Measurements from ENCODE around the gene ADIRF.
"Not testable (repeated sequence)": the region's sequence is repeated elsewhere in the genome, so short reads cannot be mapped to it uniquely, and the experiment has no call there.

Gene ADIRF

DNA sequence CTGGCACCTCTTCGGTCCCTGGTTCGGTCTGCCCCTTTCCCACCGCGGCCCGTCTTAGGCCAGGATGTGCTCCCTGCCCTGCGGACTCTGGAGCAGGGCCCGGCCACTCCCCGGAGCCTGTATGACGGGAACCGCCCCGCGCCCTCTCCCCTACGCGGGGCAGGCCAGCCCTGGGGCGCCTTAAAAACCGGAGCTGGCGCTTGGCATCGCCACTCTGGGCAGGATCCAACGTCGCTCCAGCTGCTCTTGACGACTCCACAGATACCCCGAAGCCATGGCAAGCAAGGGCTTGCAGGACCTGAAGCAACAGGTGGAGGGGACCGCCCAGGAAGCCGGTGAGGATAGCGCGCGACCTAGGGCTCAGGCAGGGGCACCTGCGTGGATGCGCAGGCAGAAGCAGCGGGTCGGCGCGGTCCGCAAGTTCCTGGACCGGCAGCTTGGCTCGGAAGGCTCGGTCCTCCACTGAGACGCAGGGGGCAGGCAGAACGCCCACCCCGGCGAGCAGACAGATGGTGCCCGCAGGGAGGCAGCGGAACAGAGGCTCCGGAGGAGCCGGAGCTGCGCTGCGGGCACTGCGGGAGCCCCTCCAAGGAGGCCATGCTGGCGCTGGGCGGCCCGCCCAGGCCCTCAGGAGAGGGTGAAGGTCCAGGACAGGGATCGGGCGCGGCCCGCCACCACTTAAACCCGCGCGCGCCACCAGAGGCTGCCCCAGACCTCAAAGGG is at the start of gene ADIRF:
ADIRF (plus strand) TSS at position 212 of the 723 bp plus-strand sequence; CDS start at position 275, 63 bp downstream.
- DNase-seq (ENCODE audit: low spot score): no peak

GRCh38 chr10:86922553-86922961 is 45.7 kb upstream of the ADIRF start:
- DNase-seq (ENCODE audit: low spot score): no peak

DNA sequence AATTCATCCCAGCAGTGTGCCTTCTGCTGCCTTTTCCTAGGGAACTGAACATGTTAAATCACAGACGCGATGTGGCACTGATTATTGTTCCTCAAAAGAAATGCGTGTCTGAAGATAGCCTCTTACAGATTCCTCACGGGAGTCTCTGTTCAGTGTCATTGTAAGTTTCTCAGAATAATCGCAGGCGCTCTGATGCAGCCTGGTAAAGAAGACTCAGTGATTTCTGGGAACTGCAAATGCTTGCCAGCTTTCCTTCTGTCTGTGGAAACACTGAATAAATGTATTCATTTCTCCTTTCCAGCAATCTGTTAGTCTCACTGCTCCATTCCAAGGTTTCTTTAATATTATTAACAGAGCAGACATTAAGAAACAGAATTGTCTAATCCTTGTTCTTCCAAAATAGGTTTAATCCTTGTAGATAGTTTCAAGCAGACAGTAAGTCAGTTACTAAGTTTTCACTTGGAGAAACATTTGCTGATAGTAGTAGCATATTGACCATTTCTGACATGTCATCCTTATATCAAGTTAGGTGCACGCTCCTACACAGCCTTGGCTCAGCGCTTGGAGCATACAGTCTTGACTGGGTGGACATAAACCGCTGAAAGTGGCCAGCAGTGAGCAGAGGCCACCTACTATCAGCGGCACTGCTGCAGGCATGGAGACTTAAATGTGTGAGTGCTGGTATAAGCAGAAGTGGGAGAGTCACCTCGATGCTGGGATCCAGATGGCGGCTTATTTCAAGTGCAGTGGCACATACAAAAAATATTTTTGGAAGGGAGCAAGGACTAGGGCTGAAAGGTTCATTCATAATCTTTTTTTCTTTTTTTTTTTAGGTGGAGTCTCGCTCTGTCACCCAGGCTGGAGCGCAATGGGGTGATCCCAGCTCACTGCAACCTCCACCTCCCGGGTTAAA is 38.6 kb upstream of the ADIRF start:
- no peak for DNase-seq (ENCODE audit: low spot score)

DNA sequence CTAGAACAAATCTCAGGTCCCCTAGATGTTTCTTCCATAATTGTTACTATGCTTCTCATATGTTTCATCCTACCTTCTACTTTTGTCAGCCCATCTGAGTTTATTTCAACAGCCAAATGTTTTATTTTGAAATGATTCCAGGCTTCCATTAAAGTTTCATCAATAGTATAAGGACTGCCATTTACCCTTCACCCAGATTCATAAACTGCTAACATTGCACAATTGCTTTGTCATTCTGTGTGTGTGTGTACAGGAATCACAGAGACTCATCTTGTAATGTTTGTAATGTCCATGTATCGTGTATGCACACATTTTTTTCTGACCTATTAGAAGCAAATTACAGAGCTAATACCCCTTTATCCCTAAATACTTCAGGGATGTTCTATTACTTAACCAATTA is 36.4 kb upstream of the ADIRF start:
- DNase-seq (ENCODE audit: low spot score): no peak

GRCh38 chr10:86932674-86933073 is 35.6 kb upstream of the ADIRF start:
- DNase-seq (ENCODE audit: low spot score): no peak

DNA sequence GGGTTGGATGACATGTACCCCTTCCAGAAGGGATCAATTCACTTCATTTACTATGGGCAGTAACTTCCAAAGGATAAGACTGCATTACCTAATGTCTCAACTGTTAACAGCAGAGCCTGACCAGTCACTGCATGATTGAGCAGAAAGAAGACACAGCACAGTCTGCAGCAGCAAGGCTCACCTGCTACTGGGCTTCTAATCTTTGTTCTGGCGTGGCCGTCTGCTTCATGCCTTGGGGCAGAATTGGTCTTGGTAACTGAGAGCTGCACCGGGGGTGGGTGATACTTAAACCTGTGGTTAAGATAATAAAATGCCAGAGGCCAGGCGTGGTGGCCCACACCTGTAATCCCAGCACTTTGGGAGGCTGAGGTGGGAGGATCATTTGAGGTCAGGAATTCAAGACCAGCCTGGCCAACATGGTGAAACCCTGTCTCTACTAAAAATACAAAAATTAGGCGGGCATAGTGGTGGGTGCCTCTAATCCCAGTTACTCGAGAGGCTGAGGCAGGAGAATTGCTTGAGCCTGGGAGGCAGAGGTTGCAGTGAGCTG is 34.0 kb upstream of the ADIRF start:
- not testable (repeated sequence) for DNase-seq (ENCODE audit: low spot score)

GRCh38 chr10:86936661-86937501 is 31.4 kb upstream of the ADIRF start:
- DNase-seq (ENCODE audit: low spot score): no peak

- DNase-seq (ENCODE audit: low spot score): no peak
These were observed 30.7 kb upstream of the ADIRF start for GRCh38 chr10:86937502-86938154.

DNA sequence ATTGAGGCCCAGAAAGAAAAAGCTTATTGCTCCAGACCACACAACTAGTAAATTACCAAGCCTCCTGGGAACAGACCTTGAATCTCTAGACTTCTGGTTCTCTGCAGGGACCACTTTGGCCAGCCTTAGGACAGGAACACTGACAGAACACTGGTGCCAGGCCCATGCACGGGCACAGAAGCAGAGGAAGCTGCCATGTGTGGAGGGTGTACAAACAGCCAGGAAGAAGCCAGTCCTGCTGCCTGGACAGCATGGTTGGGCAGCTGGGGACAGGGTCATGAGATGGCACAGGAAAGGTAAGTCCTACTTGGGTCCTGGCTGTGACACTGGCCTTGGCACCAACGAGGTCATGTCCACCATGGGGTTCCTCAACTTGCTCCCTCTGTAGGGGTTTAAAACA is 30.0 kb upstream of the ADIRF start:
- no peak for DNase-seq (ENCODE audit: low spot score)

DNA sequence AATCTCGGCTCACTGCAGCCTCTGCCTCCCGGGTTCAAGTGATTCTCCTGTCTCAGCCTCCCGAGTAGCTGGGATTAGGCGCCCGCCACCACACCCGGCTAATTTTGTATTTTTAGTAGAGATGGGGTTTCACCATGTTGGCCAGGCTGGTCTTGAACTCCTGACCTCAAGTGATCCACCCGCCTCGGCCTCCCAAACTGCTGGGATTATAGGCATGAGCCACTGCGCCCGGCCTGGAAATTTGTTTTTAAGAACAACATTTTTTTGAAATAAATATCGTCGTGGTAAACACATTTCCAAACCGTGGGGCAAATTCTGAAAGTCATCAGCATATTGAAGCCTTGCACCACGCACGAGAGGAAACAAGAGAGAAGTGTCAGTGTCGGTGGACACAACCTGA is 28.2 kb upstream of the ADIRF start:
- not testable (repeated sequence) for DNase-seq (ENCODE audit: low spot score)

- DNase-seq (ENCODE audit: low spot score): no peak
These were observed 27.6 kb upstream of the ADIRF start for GRCh38 chr10:86940677-86941076.

DNA sequence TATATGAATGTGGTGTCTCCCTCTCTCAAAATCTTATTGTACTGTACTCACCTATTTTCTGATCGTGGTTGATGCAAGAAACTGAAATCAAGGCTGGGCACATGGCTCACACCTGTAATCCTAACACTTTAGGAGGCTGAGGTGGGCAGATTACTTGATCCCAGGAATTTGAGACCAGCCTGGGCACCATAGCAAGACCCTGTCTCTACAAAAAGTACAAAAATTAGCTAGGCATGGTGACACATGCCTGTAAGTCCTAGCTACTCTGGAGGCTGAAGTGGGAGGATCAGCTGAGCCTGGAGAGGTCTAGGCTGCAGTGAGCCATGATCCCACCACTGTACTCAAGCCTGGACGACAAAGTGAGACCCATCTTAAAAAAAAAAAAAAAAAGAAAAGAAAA is 26.9 kb upstream of the ADIRF start:
- no peak for DNase-seq (ENCODE audit: low spot score)

GRCh38 chr10:86941991-86942421 is 26.3 kb upstream of the ADIRF start:
- no peak for DNase-seq (ENCODE audit: low spot score)

DNA sequence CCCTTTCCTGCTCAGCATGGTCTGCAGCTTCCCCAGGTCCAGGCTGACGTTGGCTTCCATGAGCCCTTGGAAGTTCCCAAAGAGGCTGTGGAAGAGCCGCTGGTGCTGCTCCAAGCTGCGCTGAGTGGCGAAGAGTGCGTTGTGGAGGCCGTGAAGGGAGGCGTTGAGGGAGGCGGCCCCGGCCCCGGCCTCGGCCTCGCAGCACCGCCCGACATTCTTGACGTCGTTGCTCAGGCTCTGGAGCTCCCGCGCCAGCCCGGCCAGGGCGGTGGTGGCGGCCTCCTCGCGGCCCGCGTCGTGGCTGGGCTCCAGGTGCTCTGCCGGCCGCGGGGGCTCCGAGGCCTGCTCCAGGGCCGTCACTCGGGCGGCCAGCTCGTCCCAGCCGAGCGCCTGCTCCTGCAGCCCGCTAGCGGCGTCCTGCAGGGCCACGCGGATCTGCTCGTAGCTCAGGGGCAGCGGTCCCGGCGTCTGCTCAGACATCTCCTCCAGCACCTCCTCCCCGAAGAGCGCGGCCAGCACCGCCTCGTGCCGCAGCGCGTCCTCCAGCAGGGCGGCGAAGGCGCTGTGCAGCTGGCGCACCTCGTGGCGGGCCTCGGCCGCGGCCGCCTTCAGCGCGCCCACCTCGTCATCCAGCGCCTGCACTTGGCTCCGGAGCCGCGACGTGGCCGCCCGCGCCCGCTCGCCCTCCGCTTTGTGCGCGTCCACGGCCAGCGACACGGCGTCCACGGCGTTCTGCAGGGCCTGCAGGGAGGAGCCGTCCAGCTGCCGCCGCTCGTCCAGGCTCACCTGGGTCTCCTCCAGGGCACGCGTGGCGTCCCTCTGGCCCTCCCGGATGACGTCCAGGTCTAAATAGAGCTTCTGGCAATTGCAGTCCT is 25.6 kb upstream of the ADIRF start:
- DNase-seq (ENCODE audit: low spot score): no peak

DNA sequence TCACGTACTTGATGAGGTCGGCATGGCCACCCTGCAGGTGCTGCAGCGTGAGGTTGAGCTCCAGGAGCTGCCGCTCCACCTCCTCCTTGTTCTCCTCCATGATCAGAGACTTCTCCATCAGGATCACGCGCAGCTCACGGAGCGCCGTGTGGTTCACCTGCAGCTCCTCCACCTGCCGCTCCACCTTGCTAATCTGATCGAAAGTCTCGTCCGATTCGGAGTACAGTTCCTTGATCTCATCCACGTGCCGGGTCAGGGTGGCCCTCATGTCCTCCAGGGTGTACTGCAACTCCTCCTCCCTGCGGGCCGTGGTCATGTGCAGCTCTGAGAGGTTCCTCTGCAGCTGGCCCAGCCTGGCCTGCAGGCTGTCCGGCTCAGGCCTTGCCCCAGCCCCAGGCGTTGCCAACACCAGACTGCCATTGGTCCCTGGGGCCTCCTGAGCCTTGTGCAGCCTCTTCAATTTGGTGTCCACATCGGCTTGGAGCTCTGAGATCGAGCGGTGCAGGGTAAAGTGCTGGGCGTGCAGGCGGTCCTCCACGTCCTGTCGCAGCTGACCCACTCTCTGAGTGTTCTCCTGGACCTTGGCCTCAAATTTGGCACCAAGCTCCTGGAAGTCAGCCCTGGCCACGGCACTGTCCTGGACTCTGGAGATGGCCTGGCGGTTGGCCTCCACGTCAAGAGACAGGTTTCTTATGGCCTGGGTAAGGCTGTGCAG is 24.8 kb upstream of the ADIRF start:
- DNase-seq (ENCODE audit: low spot score): no peak

DNA sequence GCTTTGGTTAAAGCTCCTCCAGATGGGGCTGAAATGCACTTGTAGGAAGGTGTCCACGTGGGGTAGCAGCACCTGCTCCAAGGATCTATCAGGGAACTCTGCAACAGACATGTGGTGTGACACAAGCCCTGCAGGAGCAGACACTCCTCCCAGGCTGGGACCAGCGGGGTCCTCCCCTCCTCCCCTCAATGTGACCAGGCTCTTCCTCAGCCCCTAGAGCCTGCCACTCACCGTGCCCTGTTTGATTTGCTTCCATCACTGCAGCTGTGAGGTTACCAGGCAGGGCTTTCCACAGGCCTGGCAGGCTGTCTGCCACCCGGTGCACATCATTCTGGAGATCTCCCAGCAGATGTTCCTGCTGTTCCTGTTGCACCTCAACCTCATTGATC is 24.3 kb upstream of the ADIRF start:
- DNase-seq (ENCODE audit: low spot score): no peak

- no peak for DNase-seq (ENCODE audit: low spot score)
These were observed 23.8 kb upstream of the ADIRF start for GRCh38 chr10:86944471-86944870.

- no peak for DNase-seq (ENCODE audit: low spot score)
These were observed 23.4 kb upstream of the ADIRF start for GRCh38 chr10:86944907-86945306.

GRCh38 chr10:86945361-86946212 is 22.7 kb upstream of the ADIRF start:
- DNase-seq (ENCODE audit: low spot score): no peak

All from CD4-positive, alpha-beta T cell treated with Interleukin-6 at 100 ng/mL for 8 hours (primary cell).